HepG2 (cell line): Measurements from ENCODE around the gene FXR2. TPM values are rescaled to one million over a fixed set of nuclear protein-coding genes. Genes with fewer than 3 reads are reported as not detected.

Source experiments
- AKAP8 ChIP-seq: sonication (generic); formaldehyde crosslinking; IDR thresholded peaks from 2 replicates; pipeline ENCODE4 v1.5.1; 2020; ENCODE audit warnings: mild to moderate bottlenecking, missing genetic modification reagents
- CEBPG ChIP-seq: IDR thresholded peaks from 2 replicates; pipeline ENCODE4 v1.6.1; 2016
- ELF3 ChIP-seq: IDR thresholded peaks from 2 replicates; pipeline ENCODE4 v1.6.1; 2016; ENCODE audit warnings: missing genetic modification reagents, missing compliant biosample characterization
- FOSL2 ChIP-seq: sonication (generic); formaldehyde crosslinking; IDR thresholded peaks from 2 replicates; pipeline ENCODE4 v1.4.0; 2020; ENCODE audit warnings: missing genetic modification reagents
- HMG20B ChIP-seq: conservative IDR thresholded peaks from 2 replicates; pipeline ENCODE4 v1.6.1; 2016; ENCODE audit warnings: missing genetic modification reagents, missing compliant biosample characterization
- HMGXB4 ChIP-seq, 2 experiments: sonication (generic) in 1 of 2; formaldehyde crosslinking in 1 of 2; IDR thresholded peaks; 2 replicates each; pipeline versions ENCODE4 v1.4.0 to v1.6.1; 2018 to 2020; ENCODE audit warnings: missing genetic modification reagents in 2 of 2, borderline replicate concordance in 1 of 2, low read depth in 1 of 2, mild to moderate bottlenecking in 1 of 2, missing biosample characterization in 1 of 2
- IRF2 ChIP-seq: IDR thresholded peaks from 2 replicates; pipeline ENCODE4 v1.6.1; 2018; ENCODE audit warnings: missing genetic modification reagents, missing compliant biosample characterization
- IRX3 ChIP-seq: sonication (generic); formaldehyde crosslinking; IDR thresholded peaks from 2 replicates; pipeline ENCODE4 v1.8.1; 2023; ENCODE audit warnings: mild to moderate bottlenecking, low read depth, missing genetic modification reagents, borderline replicate concordance
- KLF16 ChIP-seq, 2 experiments: sonication (generic) in 1 of 2; formaldehyde crosslinking in 1 of 2; IDR thresholded peaks; 2 replicates each; pipeline versions ENCODE4 v1.6.1 to v1.8.0; 2016 to 2023; ENCODE audit warnings: missing genetic modification reagents in 2 of 2, missing compliant biosample characterization in 1 of 2
- MEIS2 ChIP-seq: sonication (generic); formaldehyde crosslinking; IDR thresholded peaks from 2 replicates; pipeline ENCODE4 v1.9.0; 2021; ENCODE audit warnings: mild to moderate bottlenecking, missing genetic modification reagents
- NFKBIZ ChIP-seq: IDR thresholded peaks from 2 replicates; pipeline ENCODE4 v1.6.1; 2018; ENCODE audit warnings: missing genetic modification reagents, missing compliant biosample characterization
- SKIL ChIP-seq: sonication (generic); formaldehyde crosslinking; IDR thresholded peaks from 2 replicates; pipeline ENCODE4 v1.8.0; 2022; ENCODE audit warnings: missing genetic modification reagents, mild to moderate bottlenecking, moderate library complexity, borderline replicate concordance
- ZBTB37 ChIP-seq: sonication (generic); formaldehyde crosslinking; IDR thresholded peaks from 2 replicates; pipeline ENCODE4 v1.4.0; 2020; ENCODE audit warnings: mild to moderate bottlenecking, missing genetic modification reagents
- ZNF136 ChIP-seq: sonication (generic); formaldehyde crosslinking; IDR thresholded peaks from 2 replicates; pipeline ENCODE4 v1.8.1; 2022; ENCODE audit warnings: low read depth, mild to moderate bottlenecking, moderate library complexity, missing genetic modification reagents
- ZNF281 ChIP-seq: sonication (generic); formaldehyde crosslinking; IDR thresholded peaks from 2 replicates; pipeline ENCODE4 v1.4.0; 2020; ENCODE audit warnings: missing genetic modification reagents, borderline replicate concordance
- ZNF350 ChIP-seq: sonication (generic); formaldehyde crosslinking; IDR thresholded peaks from 2 replicates; pipeline ENCODE4 v1.4.0; 2020; ENCODE audit warnings: mild to moderate bottlenecking, low read depth, missing genetic modification reagents, borderline replicate concordance
- polyA plus RNA-seq, 8 experiments: library from polyadenylated mRNA; depleted of rRNA in 3 of 8; stranded (reverse) in 7 of 8; unstranded in 1 of 8; fragments of >200 nt; fragmentation: Illumina TruSeq in 4 of 8; extraction: Trizol in 4 of 8; gene quantifications; 2 replicates each; pipeline versions ENCODE4 v1.2.1 to v1.2.3, GENCODE V29; 2011 to 2016; ENCODE audit warnings: low read depth in 4 of 8, missing spikeins in 1 of 8, mixed read lengths in 1 of 8; ENCODE audit not compliant: insufficient read depth in 1 of 8
- total RNA-seq, 5 experiments: library from RNA; depleted of rRNA; stranded (reverse); fragments of >200 nt; fragmentation: Illumina TruSeq; extraction: Trizol; gene quantifications; 2 replicates each; pipeline ENCODE4 v1.2.3, GENCODE V29; 2016; ENCODE audit warnings: low read depth in 1 of 5

The FXR2 gene
- total and polyA plus RNA-seq, 2 of the 13 experiments (the other 11 are each of a cell fraction or from before 2014, with no cell fraction given), result 20.9 to 24.4 TPM

GRCh38 chr17:7557775-7558543, 56.7 kb downstream of the FXR2 start (continued):
- 0 out of 2 replicates have a peak, but pooled peaks have one; percentile 10 for TF ChIP-seq HMG20B (CRISPR knock-in tag)
- TF ChIP-seq CEBPG, result 0 out of 2 replicates have a peak, but pooled peaks have one; percentile 4
- TF ChIP-seq KLF16 (CRISPR knock-in tag; IDR thresholded peaks at IDR 0.05), result 0 out of 4 replicates have a peak, but pooled peaks of 1 of the 2 experiments have one; percentile 28
- TF ChIP-seq MEIS2 (CRISPR knock-in tag), result no peak
- 0 out of 2 replicates have a peak, but pooled peaks have one; percentile 26 for TF ChIP-seq ZBTB37 (CRISPR knock-in tag)
- TF ChIP-seq FOSL2 (CRISPR knock-in tag), result peak; percentile 29; the same call in 1 of the 2 replicates
- no peak for TF ChIP-seq IRX3 (CRISPR knock-in tag)
- TF ChIP-seq NFKBIZ (CRISPR knock-in tag), result peak; percentile 41; the same call in 1 of the 2 replicates
- TF ChIP-seq IRF2, result peak; percentile 53
- TF ChIP-seq HMGXB4 (CRISPR knock-in tag; IDR thresholded peaks at IDR 0.05; ENCODE audit: borderline replicate concordance in 1 of 2, low read depth in 1 of 2), result 0 out of 4 replicates have a peak, but pooled peaks have one; percentile 5 to 42
- no peak; the same call in 1 of the 2 replicates for TF ChIP-seq AKAP8
- peak; percentile 39; the same call in 1 of the 2 replicates for TF ChIP-seq SKIL
- peak; percentile 63; the same call in 1 of the 2 replicates for TF ChIP-seq ZNF281 (CRISPR knock-in tag)
- no peak for TF ChIP-seq ZNF136
- TF ChIP-seq ZNF350 (CRISPR knock-in tag), result 0 out of 2 replicates have a peak, but pooled peaks have one; percentile 47
- peak; percentile 89; the same call in 1 of the 2 replicates for TF ChIP-seq ELF3
